Measurements from ENCODE around the gene MAP2K2. TPM values are rescaled to one million over a fixed set of nuclear protein-coding genes. Genes with fewer than 3 reads are reported as not detected.

The MAP2K2 gene
- total RNA-seq, 1 donor from 2014 or later = 116 TPM

DNA sequence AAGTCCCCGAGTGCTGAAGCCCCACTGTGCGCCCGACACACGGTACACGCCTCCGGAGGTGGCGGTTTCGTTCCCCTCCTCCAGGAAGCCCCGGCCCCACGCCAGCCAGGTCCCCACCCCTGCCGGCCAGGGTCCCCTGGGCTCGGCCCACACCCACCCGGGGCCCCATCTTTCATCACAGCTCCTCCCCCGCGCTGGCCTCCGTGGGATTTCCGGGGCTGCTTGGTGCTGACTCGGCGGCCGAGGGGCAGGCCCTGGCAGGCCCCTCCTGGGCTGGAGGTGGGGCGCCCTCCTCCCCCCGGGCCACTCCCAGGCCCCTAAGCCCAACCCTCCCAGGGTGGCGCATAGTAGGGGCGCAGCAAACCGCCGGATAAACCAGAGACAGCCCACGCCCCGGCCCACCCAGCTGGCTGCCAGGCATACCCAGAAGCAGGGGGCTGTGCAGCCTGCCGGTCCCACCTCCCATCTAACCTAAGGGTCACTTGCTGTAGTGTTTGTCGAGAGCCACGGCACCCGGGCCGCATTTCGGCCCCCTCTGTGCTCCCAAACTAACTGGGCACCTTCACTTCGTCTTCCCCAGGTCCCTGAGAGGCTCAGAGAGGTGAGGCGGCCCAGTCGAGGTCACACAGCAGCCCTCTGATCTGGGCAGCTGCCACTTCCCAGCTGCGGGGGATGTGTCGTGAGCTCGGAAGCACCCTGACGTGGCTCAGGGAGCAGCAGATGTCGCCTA lies 63.9 kb downstream of the MAP2K2 start:
- TF ChIP-seq CTCF (IDR thresholded peaks at IDR 0.05; ENCODE audit: insufficient read depth, low read length, severe bottlenecking) = no peak
- H3K36me3 ChIP-seq (ENCODE audit: control insufficient read depth, insufficient read depth, low read length) = peaks cover 20% of the 10 kb centered on the region
- H3K4me3 ChIP-seq (ENCODE audit: low read depth, low read length) = peak overlapping the region; percentile 37
- no peaks in the 10 kb centered on the region for H3K27me3 ChIP-seq (ENCODE audit: control insufficient read depth, insufficient read depth, low read length)
- DNase-seq (ENCODE audit: low read depth) (peak; percentile 62), FAIRE-seq (no peak)

DNA sequence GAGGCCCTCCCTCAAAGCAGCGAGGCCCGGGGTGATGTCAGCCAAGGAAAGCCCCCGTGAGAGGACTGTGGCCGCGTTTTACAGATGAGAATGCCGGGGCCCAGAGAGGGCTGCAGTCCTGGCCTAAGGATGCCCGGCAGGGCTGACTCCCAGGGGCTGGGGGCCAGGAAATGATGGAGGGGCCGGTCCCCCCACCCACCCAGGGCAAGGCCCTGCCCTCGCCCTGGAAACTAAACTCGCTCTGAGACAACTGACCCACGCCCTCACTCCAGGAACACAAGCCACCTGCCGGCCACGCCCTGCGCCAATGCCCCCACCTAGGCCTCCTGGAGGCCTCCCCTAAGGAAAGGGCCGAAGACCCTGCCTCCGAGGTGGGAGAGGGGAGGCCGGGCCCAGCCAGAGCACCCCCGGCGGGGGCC lies 64.5 kb downstream of the MAP2K2 start:
- H3K36me3 ChIP-seq (ENCODE audit: control insufficient read depth, insufficient read depth, low read length) = peaks cover 24% of the 10 kb centered on the region
- DNase-seq (ENCODE audit: low read depth) (no peak), FAIRE-seq (no peak)
- no peak for TF ChIP-seq CTCF (IDR thresholded peaks at IDR 0.05; ENCODE audit: insufficient read depth, low read length, severe bottlenecking)
- H3K4me3 ChIP-seq (ENCODE audit: low read depth, low read length) = peak overlapping the region; percentile 37
- no peaks in the 10 kb centered on the region for H3K27me3 ChIP-seq (ENCODE audit: control insufficient read depth, insufficient read depth, low read length)

DNA sequence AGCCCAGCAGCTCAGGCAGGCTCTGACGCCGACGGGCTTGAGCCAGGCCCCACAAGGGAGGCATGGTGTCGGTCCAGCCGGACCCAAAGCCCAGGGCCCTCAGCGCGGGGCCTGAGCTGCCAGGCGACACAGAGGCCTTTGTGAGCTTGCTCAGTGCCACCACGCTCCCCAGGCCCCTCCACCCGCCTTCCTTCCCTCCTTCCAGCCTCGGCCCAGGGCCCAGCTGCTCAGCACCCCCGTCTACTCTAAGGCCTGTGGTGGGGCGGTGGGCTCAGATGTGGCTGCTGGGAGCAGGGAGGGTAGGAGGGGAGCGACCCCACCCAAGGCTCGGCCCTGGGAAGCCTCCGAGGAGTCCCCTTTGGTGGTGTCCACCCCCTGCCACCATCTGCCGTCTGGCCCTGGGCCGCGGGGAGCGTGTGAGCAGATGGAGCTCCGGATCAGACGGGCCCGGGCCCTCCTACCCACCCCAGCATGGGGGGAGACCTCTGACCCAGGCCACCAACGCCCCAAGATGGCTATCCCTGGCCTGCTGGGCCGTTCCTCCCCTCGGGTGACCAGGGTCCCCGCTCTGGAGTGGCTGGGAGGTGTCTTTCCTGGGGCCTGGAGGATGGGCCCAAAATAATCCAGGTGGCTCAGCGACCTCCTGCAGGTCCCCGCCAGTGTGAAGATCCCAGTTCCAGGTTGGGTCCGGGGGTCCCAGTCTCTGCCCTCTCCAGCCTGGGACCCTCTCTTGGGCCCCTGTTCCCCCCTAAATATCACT lies 65.0 kb downstream of the MAP2K2 start:
- Histone ChIP-seq H3K27me3 (ENCODE audit: control insufficient read depth, insufficient read depth, low read length) (no peaks in the 10 kb centered on the region), H3K4me3 (ENCODE audit: low read depth, low read length) (peak overlapping the region; percentile 16), H3K36me3 (ENCODE audit: control insufficient read depth, insufficient read depth, low read length) (peaks cover 25% of the 10 kb centered on the region)
- no peak for DNase-seq (ENCODE audit: low read depth)
- TF ChIP-seq CTCF (IDR thresholded peaks at IDR 0.05; ENCODE audit: insufficient read depth, low read length, severe bottlenecking) = no peak
- FAIRE-seq = no peak

- FAIRE-seq (no peak), DNase-seq (ENCODE audit: low read depth) (peak; percentile 77)
- H3K4me3 ChIP-seq (ENCODE audit: low read depth, low read length) = peak overlapping the region; percentile 16
- TF ChIP-seq CTCF (IDR thresholded peaks at IDR 0.05; ENCODE audit: insufficient read depth, low read length, severe bottlenecking) = peak; percentile 59
- H3K36me3 ChIP-seq (ENCODE audit: control insufficient read depth, insufficient read depth, low read length) = peaks cover 26% of the 10 kb centered on the region
- H3K27me3 ChIP-seq (ENCODE audit: control insufficient read depth, insufficient read depth, low read length) = no peaks in the 10 kb centered on the region
These were observed 65.8 kb downstream of the MAP2K2 start for GRCh38 chr19:4057931-4058692.

DNA sequence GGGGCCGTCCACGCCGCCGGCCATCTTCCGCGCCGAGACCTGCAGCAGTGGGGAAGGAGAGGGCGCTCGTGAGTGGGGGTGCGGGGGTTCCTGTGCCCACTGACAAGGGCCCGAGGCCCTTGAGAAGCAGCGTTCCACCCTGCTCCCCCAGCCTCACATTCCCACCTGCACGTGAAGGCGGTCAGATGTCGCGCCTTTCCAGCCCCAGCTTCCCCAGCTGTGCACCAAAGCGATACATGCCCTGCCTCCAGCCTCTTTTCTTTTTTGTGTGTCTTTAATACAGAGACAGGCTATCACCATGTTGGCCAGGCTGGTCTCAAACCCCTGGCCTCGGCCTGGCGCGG lies 68.7 kb downstream of the MAP2K2 start:
- DNase-seq (ENCODE audit: low read depth) (no peak), FAIRE-seq (no peak)
- H3K36me3 ChIP-seq (ENCODE audit: control insufficient read depth, insufficient read depth, low read length) = peaks cover 31% of the 10 kb centered on the region
- no peak for TF ChIP-seq CTCF (IDR thresholded peaks at IDR 0.05; ENCODE audit: insufficient read depth, low read length, severe bottlenecking)
- H3K4me3 ChIP-seq (ENCODE audit: low read depth, low read length) = no peak overlapping the region
- H3K27me3 ChIP-seq (ENCODE audit: control insufficient read depth, insufficient read depth, low read length) = no peaks in the 10 kb centered on the region

Data from bronchial epithelial cell (primary cell).